HepG2 (cell line): ENCODE results near the gene EPHA2.

ENCODE experiments used
- CTCF ChIP-seq: sonication (generic); formaldehyde crosslinking; IDR thresholded peaks from 2 replicates; pipeline ENCODE4 v1.5.0; 2020; ENCODE audit warnings: mild to moderate bottlenecking, missing genetic modification reagents, moderate library complexity
- JUN ChIP-seq: sonication (generic); formaldehyde crosslinking; IDR thresholded peaks from 2 replicates; pipeline ENCODE4 v1.4.0; 2020; ENCODE audit warnings: mild to moderate bottlenecking, missing genetic modification reagents
- MEIS2 ChIP-seq: sonication (generic); formaldehyde crosslinking; IDR thresholded peaks from 2 replicates; pipeline ENCODE4 v1.9.0; 2021; ENCODE audit warnings: mild to moderate bottlenecking, missing genetic modification reagents
- PRDM15 ChIP-seq: sonication (generic); formaldehyde crosslinking; IDR thresholded peaks from 2 replicates; pipeline ENCODE4 v1.4.0; 2020; ENCODE audit warnings: missing genetic modification reagents
- TAF1 ChIP-seq: sonication (generic); formaldehyde crosslinking; IDR thresholded peaks from 2 replicates; pipeline ENCODE4 v1.4.0; 2020; ENCODE audit warnings: missing genetic modification reagents
- ZBTB8A ChIP-seq: sonication (generic); formaldehyde crosslinking; IDR thresholded peaks from 2 replicates; pipeline ENCODE4 v1.4.0; 2020; ENCODE audit warnings: mild to moderate bottlenecking, low read depth, missing genetic modification reagents, borderline replicate concordance
- ZNF207 ChIP-seq: fragments of 450-650 bp; IDR thresholded peaks from 2 replicates; pipeline ENCODE4 v1.6.1; 2016; ENCODE audit warnings: antibody characterized with exemption, borderline replicate concordance

GRCh38 chr1:16132325-16132785 is 23.5 kb downstream of the EPHA2 start:
- TF ChIP-seq MEIS2 (CRISPR knock-in tag) (no peak), TAF1 (CRISPR knock-in tag) (no peak), CTCF (CRISPR knock-in tag) (no peak), ZBTB8A (CRISPR knock-in tag) (no peak), PRDM15 (no peak), JUN (no peak), ZNF207 (no peak)
